GM19395 (cell line): ENCODE measurements around the gene POF1B.
A peak's percentile ranks its signal among the peaks of the same experiment; 100 is the strongest.

Experiments used
- ATAC-seq: cut with Tn5 transposase; IDR thresholded peaks from one replicate; pipeline ENCODE4 v1.9.1; 2021; ENCODE audit warnings: mild to moderate bottlenecking, moderate library complexity; ENCODE audit not compliant: unreplicated experiment

Gene POF1B

DNA sequence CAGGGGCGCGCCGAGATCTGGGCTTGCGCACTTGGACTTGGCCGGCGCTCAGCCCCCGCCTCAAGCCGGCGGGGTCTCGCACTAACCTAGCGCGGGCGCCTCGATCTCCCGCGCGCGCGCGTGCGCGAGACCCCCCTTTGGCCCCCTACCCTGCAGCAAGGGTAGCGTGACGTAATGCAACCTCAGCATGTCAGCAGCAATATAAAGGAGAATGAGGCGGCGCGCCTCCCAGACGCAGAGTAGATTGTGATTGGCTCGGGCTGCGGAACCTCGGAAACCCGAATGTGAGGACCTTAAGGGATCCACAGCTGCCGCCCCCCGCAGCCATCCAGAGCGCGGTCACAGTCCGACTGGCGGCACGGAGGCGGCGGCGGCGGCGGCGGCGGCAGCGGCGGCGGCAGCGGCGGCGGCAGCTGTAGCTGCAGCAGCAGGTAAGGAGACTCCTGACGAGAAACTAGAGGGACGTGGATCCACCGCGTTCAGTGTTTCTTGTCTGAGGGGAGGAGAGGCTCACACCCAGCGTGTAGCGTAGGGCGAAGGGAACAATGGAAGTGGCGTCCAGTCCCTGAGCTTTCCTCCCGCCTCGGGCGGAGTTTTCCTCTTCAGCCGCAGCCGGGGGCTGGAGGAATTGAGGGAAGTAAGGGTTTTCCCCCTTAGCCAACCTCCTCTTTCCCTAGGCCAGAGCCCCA lies 135.6 kb downstream of the POF1B start, which contains the start of the genes SATL1 and ZNF711:
TSS of gene SATL1 (minus strand) at position 19 of the 689 bp plus-strand sequence. CDS start 134,811 bp downstream, outside the sequence.
TSS of gene ZNF711 (plus strand) at position 231 of the 689 bp plus-strand sequence. CDS start 3,582 bp downstream, outside the sequence.
- ATAC-seq = peak; percentile 58

DNA sequence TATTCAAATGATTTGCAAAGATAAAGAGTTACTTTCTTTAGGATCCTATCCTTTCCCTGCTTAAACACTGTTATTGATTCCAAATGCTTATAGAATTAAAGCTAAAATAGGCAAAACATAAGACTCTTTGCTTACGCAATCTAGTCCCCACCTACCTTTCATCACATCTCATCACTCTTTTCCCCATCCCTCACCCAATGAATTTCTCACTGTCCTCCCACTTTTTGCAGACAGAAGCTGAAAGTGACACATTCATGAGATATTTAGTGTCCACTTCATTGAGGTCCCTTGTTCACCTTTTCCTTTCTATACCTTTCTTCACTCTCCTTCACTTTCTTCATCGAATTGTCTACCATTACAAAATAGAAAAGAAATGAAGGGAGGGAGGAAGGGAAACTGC lies 136.3 kb downstream of the POF1B start:
- ATAC-seq = no peak
